HG03159 (cell line): ENCODE results near the gene FPR2.

ENCODE experiments used
- ATAC-seq: cut with Tn5 transposase; IDR thresholded peaks from one replicate; pipeline ENCODE4 v1.9.1; 2021; ENCODE audit warnings: mild to moderate bottlenecking, moderate library complexity; ENCODE audit not compliant: unreplicated experiment

Gene FPR2

DNA sequence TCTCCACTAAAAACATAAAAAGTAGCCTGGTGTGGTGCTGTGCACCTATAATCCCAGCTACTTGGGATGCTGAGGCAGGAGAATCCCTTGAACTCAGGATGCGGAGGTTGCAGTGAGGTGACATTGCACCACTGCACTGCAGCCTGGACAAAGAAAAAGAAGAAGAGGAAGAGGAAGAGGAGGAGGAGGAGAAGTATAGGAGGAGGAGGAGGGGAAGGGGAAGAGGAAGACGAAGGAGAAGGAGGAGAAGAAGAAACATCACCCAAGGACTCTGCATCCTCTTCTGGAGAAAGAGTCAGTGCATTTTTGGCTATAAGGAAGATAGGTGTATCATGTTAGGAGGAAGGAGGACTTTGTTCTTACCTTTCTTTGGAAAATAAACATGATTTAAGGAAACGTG, 21.0 kb downstream of the FPR2 start:
- no peak for ATAC-seq

DNA sequence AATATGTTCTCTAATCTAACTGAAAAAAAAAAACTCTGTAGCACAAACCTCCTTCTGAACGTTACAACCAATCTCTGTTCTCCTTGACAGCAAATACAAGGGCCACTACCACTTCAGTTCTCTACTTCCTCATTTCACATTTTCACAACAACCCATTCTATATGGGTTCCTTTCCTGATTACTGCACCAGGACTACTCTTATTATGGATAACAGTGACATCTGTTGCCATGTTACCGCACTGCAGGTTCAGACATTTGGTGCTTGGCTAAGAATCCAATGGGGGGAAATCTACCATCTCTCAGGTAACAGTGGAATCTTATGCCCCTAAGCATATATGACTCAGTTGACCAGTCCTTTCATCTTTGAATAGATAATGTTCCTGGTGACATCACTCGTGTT, 22.4 kb downstream of the FPR2 start:
- no peak for ATAC-seq

DNA sequence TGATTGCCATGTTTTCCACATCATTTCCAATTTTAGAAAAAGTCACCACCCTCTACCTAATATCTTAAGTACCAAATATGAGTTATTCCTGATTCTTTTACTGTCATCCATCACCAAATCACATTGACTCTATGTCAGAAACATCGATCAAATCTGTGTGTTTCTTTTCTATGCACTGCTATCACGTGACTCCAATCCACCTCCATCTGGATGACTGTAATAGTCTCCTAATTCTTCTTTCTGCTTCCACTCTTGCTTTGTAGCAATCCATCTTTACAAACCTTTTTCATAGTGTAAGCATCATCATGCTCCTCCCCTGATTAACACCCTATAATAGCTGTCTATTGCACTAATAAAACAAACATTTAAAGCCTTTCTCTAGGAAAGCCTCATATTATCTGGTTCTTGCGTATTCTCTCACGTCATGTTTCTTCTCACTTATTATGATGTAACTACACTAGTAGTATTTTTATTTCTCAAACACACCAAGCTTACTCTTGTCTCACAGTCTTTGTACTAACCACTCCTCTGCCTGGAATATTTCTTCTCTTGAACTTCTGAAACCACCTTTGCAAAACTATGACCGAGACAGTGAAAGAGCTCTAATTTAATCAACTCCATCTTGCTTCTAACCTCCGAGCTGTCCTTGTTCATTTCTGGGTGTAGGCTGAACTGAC, 23.3 kb downstream of the FPR2 start:
- ATAC-seq, result no peak

DNA sequence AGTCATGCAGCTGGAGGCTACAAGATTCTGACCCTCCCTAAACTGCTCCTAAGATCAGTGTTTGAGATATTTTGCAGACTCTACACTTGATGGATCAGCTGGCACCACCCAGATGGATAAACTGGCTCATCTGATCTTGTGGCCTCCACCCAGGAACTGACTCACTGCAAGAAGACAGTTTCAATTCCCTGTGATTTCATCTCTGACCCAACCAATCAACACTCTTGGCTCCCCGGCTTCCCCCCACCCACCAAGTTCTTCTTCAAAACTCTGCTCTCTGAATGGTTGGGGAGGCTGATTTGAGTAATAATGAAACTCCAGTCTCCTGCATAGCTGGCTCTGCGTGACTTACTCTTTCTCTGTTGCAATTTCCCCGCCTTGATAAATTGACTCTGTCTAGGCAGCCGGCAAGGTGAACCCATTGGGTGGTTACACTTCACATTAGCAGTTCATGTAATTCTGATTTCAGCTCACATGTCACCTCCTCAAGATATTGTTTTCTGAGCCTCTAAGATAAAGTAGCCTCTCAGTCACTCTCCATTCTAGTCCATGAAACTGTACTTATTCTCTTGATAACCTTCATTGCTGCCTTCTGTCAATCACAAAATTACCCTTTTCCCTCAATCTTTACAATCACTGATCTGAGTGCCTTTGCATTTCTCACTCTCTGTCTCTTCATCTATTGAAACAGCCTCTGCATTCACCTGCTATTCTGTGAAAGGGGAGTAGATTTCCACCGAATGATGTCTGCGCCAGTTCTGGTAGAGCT, 24.1 kb downstream of the FPR2 start:
- no peak for ATAC-seq

DNA sequence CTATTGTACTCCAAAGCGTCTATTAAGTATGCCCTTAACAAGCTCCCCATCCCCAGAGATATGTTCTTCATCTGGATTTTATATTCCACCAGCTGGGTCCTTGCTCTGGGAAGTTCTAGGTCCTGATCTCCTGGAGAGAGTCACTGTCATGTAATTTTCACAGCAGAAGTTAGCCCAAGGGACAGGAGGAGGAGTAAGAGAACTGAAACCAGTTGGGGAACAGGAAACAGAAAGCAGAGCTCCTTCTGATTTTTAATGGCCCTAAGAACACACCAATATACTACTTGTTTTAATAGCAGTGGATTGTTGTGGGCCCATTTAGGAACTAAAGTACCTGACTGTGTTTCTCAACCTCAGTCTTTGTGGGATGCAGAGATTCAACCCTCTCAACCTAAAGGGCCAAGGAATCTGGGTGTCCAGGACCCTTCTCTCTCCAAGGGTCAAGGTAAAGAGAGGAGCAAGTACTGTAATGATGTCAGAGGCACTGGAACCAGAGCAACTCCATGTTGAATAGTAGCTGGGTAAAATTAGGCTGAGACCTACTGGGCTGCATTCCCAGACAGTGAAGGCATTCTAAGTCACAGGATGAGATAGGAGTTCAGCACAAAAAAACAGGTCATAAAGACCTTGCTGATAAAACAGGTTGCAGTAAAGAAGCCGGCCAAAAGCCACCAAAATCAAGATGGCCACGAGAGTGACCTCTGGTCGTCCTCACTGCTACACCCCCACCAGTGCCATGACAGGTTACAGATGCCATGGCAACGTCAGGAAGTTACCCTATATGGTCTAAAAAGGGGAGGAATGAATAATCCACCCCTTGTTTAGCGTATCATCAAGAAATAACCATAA, 25.9 kb downstream of the FPR2 start:
- no peak for ATAC-seq

DNA sequence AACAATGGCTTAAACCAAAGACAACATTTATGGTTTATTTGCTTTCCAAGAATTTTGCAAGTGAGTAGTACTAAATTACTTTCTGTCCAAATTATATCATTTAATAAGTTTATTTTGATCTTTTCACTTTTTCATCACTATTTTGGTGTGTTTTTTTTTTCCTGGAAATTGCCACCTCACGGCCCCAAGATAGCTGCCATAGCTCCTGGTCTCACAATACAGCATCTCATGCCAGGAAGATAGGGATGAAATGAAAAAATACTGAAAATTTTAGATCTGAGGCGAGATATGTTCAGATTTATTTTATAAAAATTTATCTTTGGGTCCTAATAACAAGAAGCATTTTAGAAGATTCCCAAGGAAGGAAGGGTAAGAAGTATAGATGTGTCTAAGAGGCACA, 27.0 kb downstream of the FPR2 start:
- no peak for ATAC-seq

DNA sequence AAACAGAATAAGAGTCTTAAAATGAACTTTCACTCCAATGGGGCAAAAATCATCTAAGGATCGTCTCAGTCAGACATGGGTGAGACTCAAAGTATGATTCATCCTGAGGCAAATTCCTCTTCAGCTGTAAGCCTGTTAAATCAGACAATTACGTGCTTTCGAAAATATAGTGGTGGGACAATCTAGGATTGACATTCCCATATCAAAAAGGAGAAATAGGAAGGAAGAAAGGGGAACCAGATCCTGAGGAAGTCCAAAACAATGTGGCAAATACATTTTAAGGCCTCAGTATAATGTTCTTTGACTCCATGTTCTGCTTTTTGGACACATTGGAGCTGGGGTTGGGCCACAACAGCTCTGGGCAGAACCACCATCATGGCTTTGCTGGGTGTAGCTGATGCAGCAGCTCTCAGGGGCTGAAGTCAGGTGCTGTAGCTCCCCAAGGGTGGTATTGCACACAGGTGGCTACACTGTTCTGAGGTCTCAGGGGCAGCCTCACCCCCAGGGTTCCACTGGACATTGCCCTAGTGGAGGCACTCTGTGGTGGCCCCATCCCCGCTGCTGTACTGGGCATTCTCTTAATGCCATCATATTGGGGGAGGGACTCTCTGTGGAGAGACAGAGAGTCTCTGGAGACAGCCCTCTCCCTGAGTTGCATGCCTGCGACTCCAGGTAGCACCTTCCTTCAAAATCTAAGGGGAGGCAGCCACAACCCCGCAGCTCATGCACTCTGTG, 28.2 kb downstream of the FPR2 start:
- ATAC-seq, result no peak

DNA sequence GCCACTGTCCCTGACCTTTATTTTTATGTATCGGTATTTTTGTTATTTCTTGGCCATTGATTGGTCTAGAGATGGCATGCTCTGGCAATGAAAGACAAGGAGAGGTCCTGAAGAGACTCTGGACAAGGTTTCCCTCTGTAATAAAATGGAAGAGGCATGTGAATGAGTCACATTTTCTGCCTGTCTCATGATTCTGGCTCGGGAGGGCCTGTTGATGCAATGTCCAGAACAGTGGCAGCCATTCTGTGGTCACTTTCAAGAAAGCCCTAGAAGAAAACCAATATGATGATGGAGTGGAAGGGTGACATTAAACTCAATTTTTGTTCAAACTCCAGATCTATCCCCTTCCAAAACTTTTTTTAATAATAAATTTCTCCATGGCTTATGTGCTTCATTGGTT, 32.0 kb downstream of the FPR2 start:
- ATAC-seq, result no peak

DNA sequence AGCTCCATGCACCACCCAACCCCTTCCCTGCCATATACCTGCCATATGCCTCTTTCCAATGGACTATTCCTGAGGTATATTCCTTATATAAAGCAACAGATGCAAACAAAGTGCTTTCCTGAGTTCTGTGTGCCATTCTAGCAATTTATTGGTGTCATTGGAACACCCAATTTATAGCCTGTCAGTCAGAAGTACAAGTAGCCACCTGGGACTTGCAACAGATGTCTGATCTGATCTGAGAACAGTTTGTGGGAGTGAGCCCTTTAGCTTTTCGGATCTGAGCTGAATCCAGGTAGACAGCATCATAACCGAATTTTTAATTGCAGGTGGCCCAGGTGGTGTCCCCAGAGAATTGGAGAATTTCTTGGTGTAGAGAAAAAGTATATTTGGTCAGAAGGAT, 33.0 kb downstream of the FPR2 start:
- no peak for ATAC-seq

DNA sequence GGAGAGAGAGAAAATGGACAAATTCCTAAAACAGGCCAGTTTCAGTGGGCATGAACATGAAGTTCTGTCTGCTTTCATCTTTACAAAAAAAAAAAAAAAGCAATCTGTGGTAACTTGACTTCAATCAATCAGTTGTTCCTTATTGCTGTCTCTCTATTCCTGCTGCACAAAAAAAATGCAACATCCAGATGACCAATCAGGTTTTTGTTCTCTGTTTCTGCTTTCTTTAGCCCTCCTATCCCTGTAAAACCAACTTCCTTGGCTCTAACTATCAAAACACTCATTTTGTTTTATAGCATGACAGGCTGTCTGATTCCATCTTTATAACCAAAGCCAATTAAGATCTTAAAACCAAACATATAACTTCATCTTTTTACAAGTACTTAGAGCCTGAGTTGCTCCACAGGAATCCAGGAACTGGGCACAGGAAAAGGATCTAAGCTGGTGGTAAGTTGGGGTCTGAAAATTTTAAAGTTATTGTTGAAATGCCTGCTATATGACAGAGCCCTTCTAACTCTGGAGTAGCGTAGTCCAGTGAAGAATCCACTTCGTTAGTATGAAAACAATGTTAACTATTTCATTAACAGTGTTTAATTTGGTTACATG, 34.0 kb downstream of the FPR2 start, which contains the start of gene FPR3:
Gene FPR3, plus strand, starts transcription at position 273 of the 606 bp plus-strand sequence. CDS start 28,592 bp downstream, outside the sequence.
- no peak for ATAC-seq

DNA sequence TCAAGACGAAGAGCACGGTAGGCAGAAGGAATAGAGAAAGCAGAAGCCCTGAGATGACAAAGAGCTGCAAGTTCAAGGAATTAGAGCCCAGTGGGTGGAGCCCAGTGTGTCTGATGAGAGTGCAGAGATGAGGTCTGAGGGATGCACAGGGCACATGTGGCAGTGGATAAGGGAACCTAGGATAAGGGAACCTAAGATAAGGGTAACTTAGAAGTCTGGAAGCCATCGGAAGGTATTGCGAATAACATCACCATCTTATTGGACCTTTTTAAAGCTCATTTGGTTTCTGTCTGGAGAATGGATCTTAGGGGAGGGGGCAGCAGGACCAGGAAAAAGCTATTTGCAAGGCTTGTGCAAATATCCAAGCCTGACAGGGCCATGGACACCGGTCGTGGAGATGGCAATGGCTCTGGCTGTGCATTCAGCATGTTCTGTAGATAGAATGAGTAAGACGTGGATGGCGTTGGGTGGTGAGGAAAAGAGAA, 35.3 kb downstream of the FPR2 start:
- ATAC-seq, result no peak

DNA sequence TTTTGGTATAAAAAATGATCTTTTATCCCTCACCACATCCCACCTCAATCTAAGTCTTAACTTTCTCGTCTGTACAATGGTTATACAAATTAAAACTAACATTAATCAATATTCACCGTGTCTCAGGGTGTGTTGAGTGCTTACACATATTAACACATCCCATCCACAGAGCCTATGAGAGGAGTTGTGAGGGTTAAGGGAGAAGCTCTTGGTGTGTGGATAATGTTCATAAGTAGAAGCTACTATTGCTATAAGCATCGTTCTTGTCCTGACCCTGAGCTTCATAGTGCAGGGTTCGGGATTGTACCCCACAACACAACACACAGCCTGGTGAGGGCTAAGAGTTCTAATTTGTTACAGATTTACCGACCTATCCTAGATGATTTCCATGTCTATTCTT, 36.5 kb downstream of the FPR2 start:
- no peak for ATAC-seq

DNA sequence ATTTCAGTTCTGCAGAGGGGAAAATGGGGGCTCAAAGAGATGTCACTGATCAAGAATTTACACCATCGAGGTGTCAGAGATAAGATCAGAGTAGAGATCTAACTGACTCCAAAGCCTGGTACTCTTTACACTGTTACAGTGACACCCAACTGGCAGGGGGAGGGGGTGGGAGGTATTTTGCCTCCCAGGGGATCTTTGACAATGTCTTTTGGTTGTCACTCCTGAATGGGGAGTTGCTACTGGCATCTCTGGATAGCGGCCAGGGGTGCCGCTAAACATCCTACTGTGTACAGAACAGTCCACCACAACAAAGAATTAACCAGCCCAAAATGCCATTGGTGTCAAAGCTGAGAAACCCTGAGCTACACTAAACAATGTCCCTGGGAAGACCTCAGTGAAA, 37.1 kb downstream of the FPR2 start:
- no peak for ATAC-seq

DNA sequence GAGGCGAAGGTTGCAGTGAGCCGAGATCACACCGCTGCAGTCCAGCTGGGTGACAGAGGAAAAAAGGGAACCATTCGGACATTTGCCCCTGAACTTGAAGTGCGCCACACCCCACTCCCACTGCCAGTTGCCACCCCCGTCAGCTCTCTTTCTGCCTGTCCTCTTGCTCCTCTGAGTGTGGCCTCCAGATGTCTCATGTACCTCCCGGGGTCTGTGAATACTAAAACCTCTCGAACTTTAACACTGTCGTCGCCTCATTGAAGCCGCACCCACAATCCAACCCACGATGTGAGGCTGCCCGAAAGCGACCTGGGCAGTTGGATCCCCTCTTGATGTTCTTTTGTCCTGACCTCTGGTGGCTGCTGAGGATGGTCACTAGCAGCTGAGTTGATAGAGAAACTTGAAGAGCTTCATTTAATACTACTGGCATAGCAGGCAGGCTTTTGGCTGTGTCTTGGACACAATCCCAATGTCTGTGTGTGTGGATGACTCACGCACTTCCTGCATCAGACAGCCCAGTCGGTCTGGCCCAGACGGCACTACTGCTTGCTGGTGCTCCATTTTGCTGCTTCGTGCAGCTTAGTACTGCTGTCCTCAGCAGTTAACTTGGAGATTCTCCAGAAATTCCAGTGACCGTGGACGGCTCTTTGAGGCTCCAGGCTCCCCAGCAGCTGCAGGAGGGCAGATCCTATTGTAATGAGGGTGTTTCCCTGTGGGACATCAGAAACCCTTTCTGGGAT, 38.2 kb downstream of the FPR2 start:
- ATAC-seq, result no peak

DNA sequence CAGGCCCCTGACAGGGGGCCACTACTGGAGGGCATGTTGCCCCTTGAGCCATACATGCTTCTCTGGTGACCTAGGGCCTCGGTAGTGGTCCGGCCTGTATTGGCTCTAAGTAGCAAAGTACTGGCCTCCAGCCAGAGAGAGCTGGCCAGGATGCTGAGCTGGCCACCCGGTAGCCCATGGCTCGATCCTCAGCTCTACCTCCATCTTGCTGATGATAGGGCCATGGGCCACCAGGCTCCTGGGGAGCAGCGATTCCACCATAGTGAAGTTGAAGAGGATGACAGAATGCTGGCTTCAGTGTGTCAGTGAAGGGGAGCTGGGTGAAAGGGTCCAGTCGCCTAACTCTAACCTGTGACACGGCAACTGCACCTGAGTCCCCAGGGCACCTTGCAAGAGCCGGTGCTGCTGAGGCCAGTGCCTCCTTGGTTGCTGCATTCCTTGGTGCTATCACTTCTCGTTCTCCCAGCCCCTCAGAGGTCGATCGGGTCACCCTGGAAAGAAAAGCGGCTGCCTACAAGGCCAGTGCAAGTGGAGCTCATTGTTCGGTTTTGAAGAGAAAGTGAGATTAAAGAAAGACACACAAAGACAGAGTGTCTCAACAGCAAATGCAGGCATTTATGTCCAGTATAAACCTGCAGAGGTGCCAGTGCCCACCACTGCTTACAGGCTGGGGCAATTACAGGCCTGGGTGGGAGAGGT, 38.9 kb downstream of the FPR2 start:
- no peak for ATAC-seq

DNA sequence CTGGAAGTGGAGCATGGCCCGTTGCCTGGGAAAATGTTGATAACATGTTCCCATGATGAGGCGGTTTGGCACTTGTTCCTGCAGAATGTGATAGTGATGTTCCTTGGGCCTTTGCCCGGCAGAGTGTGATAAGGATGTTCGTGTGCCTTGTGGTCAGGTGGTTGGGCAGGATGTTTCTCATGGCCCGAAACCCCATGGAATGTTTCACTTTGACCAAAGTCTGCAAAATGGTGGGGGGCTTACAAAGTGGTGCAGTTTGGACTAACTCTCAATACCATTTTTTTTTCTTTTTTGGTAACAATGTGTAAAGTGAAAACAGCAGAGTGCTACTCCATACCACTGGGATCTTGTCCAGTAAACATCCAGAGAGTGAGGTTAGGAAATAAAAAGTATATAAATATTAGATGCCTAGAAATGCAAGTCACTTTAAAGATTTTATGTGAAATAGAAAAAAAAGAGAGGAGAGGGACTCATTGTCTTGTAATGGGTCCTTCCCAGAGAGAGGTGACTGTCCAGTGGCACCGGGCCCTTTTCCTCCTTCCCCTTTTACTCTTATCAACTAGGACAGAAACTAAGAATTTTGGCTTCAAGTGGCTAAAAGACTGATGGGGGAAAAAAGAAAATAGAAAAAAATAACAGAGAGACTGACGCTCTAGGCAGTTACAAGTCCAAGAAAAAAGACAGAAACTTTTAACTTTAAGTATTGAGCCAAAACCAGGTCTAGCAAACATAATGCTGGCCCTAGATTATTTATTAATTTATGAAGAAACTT, 39.7 kb downstream of the FPR2 start:
- no peak for ATAC-seq

DNA sequence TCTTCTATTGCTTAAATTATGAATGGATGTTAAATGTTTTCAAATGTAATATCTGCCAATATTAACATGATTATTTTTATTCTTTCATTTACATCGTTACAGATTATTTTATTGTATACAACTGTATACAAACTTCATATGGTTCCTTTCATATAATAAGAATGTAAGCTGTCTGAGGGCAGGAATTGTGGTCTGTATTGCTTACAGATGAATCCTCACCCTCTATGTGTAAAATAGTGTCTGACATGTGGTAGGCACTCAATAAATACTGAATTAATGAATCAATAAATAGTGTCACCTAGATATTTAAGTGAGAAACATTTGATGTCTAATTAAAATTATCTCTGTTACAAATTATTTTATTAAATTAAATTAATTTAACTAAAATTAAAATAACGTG, 41.8 kb downstream of the FPR2 start:
- no peak for ATAC-seq

DNA sequence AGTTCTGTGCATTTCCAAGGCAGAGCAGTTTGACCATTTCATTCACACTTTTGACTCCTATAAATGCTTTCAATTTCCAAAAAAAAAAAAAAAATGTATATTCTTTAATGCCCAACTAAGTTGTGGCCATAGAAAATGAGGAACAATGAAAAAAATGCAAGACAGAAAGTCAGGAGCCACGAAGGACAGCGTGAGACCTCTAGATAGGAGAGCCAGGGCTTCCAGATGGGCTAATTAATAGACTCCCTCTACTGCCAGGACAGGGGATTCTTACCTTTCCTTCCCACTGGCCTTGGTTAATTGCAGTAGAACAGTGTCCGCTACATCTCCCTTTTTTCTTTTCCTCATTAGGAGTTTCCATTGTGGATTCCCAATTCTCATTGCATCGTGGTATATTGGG, 42.5 kb downstream of the FPR2 start:
- ATAC-seq, result no peak
